ENCODE data around the gene ELOVL5.
"Not testable (repeated sequence)": the region's sequence is repeated elsewhere in the genome, so short reads cannot be mapped to it uniquely, and the experiment has no call there.

ELOVL5 gene

GRCh38 chr6:53359095-53359842, 10.5 kb upstream of the ELOVL5 start:
- DNase-seq, result peak; percentile 95

GRCh38 chr6:53358440-53359094, 9.8 kb upstream of the ELOVL5 start:
- DNase-seq, result no peak

GRCh38 chr6:53357576-53358360, 9.0 kb upstream of the ELOVL5 start:
- DNase-seq, result no peak

- no peak for DNase-seq
Observed at GRCh38 chr6:53353624-53354023, 4.9 kb upstream of the ELOVL5 start.

- DNase-seq, result no peak
Observed at GRCh38 chr6:53352360-53352759, 3.6 kb upstream of the ELOVL5 start.

GRCh38 chr6:53349209-53349693, 501 bp upstream of the ELOVL5 start:
- no peak for DNase-seq

- peak; percentile 78 for DNase-seq
Observed at GRCh38 chr6:53347921-53348370, 804 bp downstream of the ELOVL5 start.

GRCh38 chr6:53347250-53347920, 1.4 kb downstream of the ELOVL5 start:
- DNase-seq, result peak; percentile 71

GRCh38 chr6:53346049-53346448, 2.7 kb downstream of the ELOVL5 start:
- DNase-seq, result not testable (repeated sequence)

GRCh38 chr6:53344969-53345368, 3.8 kb downstream of the ELOVL5 start:
- DNase-seq, result no peak

- no peak for DNase-seq
Observed at GRCh38 chr6:53343092-53343491, 5.7 kb downstream of the ELOVL5 start.

- DNase-seq, result no peak
Observed at GRCh38 chr6:53342217-53342616, 6.5 kb downstream of the ELOVL5 start.

- DNase-seq, result no peak
Observed at GRCh38 chr6:53340536-53340935, 8.2 kb downstream of the ELOVL5 start.

GRCh38 chr6:53339424-53339823, 9.3 kb downstream of the ELOVL5 start:
- DNase-seq, result no peak

- DNase-seq, result no peak
Observed at GRCh38 chr6:53338304-53338703, 10.4 kb downstream of the ELOVL5 start.

GRCh38 chr6:53336070-53336469, 12.7 kb downstream of the ELOVL5 start:
- DNase-seq, result no peak

- peak; percentile 54 for DNase-seq
Observed at GRCh38 chr6:53335224-53335994, 13.3 kb downstream of the ELOVL5 start.

- DNase-seq, result no peak
Observed at GRCh38 chr6:53333439-53334408, 15.0 kb downstream of the ELOVL5 start.

- no peak for DNase-seq
Observed at GRCh38 chr6:53331678-53332077, 17.1 kb downstream of the ELOVL5 start.

GRCh38 chr6:53330137-53330536, 18.6 kb downstream of the ELOVL5 start:
- no peak for DNase-seq

GRCh38 chr6:53328375-53328774, 20.4 kb downstream of the ELOVL5 start:
- DNase-seq, result no peak

Measured in hematopoietic multipotent progenitor cell treated with erythropoietin and hydrocortisone succinate and interleukin-3 and kit ligand, for 6 days (in vitro differentiated cells).